Erythroblast (primary cell): ENCODE measurements around the gene TNFRSF18.

Experiments
- DNase-seq, 2 experiments: peaks; one replicate each; lab custom pipeline; 2025; lab: John Stamatoyannopoulos, UW
- GATA1 ChIP-seq: IDR thresholded peaks from 2 replicates; pipeline ENCODE4 v1.6.1; 2011; ENCODE audit warnings: low read depth, mild to moderate bottlenecking, control low read depth, low read length, moderate library complexity
- POLR2A ChIP-seq: IDR thresholded peaks from 2 replicates; pipeline ENCODE4 v1.6.1; 2011; ENCODE audit warnings: mild to moderate bottlenecking, low read length

TNFRSF18 gene

DNA sequence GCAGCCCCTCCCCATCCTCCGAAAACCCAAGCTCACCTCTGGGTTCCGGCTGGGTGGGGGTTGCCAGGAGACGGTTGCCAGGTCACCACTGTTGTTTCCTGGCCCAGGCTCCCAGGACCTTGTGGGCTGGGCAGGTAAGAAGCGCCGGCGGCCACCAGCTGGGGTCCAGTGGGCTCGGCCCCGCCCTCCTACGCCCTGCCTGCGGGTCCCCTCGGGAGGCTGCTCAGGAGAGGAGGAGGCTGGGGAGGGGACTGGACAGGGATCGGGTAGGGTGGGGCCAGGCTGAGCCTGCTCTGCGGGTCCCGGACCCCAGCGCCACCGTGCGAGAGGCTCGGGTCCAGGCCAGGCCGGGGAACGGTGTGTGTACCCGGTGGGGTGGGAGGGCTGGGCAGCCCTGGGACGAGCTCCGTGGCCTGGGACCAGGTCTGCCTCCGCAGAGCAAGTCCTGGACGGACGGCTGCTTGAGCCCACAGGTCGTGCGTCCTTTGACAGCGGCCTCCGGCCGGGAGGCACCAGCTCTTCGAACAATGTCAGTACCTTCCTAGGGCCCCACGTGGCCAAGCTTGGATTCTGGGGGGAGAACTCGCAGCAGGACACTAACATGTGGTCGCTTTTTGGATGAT is 32.5 kb downstream of the TNFRSF18 start, which contains the start of gene TTLL10:
TSS of gene TTLL10 (plus strand) at position 88 of the 623 bp plus-strand sequence. CDS start 5,336 bp downstream, outside the sequence.
- TF ChIP-seq POLR2A (no peak), GATA1 (no peak)
- no peak for DNase-seq

DNA sequence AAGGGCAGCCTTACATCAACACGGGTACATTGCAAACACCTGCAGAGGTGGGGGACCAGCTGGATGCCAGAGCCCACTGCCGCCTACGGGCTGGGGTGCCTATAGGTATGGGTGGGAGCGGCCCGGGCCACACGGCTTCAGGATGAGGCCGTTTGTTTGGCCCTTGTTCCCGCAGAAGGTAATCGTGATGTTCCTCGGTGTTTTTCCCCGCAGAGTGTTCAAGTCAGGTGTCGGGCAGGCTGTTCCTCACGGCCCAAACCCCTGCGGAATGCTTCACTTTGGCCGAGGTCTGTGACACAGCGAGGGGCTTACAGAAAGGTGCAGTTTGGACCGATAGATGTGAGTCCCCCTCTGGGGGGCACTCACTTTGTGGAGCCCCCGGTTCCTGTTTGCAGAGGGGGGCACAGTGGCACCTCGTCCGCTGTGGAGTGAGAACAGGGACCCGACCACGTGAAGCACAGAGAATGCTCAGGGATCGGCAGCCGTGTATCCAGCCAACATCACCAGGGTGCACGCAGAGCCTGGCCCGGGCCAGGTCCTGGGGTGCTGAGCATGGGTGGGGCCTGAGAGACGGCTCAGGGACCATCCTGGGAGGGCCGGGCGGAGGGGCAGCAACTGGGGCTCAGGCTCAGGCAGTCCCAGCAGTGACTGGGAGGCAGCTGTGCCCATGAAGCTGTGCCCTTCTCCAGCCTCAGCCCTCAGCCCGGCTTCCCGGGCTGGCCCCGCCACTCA is 33.2 kb downstream of the TNFRSF18 start:
- no peak for DNase-seq
- no peak for TF ChIP-seq POLR2A
- TF ChIP-seq GATA1, result no peak

GRCh38 chr1:1171546-1172340 is 34.6 kb downstream of the TNFRSF18 start:
- no peak for TF ChIP-seq POLR2A
- no peak for TF ChIP-seq GATA1
- no peak for DNase-seq

DNA sequence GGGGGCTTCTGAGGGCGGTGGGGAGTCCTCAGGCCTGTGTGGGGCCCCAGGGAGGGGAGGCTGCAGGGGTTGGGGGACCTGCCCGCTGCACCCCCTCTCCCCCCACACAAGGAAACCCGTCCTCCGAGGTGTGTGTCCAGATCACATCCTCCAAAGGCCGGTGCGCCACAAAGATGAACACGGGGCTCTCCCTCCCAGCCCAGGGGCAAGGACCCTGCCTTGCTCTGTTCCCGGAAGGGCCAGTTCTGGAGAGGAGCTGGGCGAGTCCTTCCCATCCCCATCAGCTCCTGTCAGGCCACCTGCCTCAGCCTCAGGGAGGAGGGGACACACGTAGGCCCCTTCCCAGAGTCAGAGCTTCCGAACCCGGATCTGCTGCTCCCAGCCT is 35.2 kb downstream of the TNFRSF18 start:
- TF ChIP-seq GATA1 (no peak), POLR2A (no peak)
- no peak for DNase-seq

DNA sequence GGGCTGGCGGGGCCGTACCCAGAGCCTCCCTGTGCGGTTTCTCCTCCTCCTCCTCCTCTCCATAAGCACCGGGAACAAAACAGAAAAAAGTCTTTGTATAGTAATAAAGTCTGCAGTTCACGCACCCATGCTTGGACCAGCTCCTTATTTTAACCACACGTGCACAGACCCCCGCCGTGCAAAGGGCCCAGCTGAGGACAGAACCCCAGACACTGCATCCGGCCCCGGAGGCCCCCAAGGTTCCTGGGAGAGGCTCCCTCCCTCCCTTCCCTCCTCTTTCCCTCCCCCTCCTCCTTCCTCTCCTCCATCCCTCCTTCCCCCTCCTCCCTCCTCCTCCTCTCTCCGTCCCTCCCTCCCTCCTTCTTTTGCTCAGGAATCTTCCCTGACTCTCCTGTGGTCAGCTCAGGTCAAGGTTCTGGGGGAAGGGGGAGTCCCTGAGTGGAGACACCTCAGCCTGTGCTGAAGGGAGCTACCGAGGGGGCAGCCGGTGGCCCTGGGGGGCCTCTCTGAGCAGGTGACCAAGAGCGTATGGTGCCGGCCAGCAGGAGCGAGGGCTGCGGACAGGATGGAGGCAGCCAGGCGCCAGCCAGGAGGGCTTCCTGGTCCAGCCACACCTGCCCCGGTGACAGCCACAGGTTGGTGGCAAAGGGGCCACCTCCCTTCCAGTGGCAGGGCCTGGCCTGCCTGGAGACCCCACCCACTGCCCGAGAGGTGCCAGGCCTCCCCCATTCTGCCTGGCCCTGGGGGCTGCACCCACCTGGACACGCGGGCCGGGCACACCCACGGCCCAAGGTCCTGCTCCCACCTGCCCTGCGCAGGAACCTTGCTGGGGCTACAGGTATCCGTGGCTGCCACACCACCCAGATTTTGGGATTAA is 35.9 kb downstream of the TNFRSF18 start:
- DNase-seq, result no peak
- TF ChIP-seq GATA1 (no peak), POLR2A (no peak)

- DNase-seq, result no peak
- TF ChIP-seq GATA1, result no peak
- no peak for TF ChIP-seq POLR2A
These were observed 36.8 kb downstream of the TNFRSF18 start for GRCh38 chr1:1169429-1170214.

- DNase-seq, result no peak
- TF ChIP-seq POLR2A (no peak), GATA1 (no peak)
These were observed 37.7 kb downstream of the TNFRSF18 start for GRCh38 chr1:1168451-1169411.

GRCh38 chr1:1167841-1168450 is 38.4 kb downstream of the TNFRSF18 start:
- no peak for DNase-seq
- TF ChIP-seq GATA1, result no peak
- no peak for TF ChIP-seq POLR2A

GRCh38 chr1:1167398-1167821 is 39.0 kb downstream of the TNFRSF18 start:
- no peak for DNase-seq
- TF ChIP-seq GATA1, result no peak
- no peak for TF ChIP-seq POLR2A

GRCh38 chr1:1166642-1167397 is 39.6 kb downstream of the TNFRSF18 start:
- TF ChIP-seq POLR2A, result no peak
- no peak for TF ChIP-seq GATA1
- DNase-seq, result no peak

GRCh38 chr1:1165900-1166421 is 40.4 kb downstream of the TNFRSF18 start:
- DNase-seq, result no peak
- TF ChIP-seq GATA1, result no peak
- no peak for TF ChIP-seq POLR2A
